Smooth muscle cell of the brain vasculature (primary cell): ENCODE data around the gene PCGF1.
"Not testable (repeated sequence)": the region's sequence is repeated elsewhere in the genome, so short reads cannot be mapped to it uniquely, and the experiment has no call there.

Experiments used
- DNase-seq: peaks from one replicate; pipeline ENCODE4 v3.0.0-alpha.2; 2012; ENCODE audit warnings: low read depth, low spot score

PCGF1 gene

DNA sequence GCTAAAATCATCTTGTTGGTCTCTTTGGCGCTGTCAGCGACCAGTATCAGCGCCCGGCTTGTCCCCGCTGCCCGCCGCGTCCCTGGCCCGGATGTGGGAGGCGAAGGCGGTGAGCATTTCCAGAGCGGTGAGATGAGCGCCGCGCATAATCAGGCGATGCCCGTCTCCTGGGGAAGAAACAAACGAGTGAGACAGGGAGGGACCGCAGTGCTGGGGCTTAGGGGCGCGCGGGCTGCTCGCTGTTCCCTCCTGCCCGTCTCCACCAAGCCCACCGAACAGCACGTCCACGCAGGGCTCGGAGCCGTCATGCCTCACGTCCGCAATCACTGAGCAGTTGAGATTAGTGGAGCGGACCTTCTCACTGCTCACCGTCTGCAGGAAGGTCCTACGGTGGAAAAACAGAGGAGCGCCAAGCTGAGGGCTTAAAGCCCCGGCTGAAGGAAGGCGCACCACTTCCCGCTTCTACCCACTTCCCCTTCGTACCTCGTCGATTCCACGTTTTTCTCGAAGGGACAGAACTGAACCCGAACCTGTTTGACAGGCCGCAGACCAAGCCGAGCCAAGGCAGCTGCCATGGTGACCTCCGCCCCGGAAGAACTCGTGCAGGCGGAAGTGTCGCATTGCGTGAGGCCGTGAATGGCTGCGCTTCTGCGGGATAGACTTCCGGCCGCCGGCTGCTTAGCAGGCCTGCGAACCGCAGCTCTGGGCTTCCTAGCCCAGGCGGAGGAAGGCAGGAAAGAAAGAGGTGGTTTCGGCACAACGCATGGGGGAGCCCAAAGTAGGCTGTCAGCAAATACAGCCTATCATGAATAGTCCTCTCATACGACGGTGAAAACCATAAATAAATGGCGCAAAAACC is 35.2 kb downstream of the PCGF1 start, which contains the start of gene MRPL53:
TSS of gene MRPL53 (minus strand) at position 595 of the 859 bp plus-strand sequence. CDS start at position 575, 20 bp downstream.
- DNase-seq: peak; percentile 82

DNA sequence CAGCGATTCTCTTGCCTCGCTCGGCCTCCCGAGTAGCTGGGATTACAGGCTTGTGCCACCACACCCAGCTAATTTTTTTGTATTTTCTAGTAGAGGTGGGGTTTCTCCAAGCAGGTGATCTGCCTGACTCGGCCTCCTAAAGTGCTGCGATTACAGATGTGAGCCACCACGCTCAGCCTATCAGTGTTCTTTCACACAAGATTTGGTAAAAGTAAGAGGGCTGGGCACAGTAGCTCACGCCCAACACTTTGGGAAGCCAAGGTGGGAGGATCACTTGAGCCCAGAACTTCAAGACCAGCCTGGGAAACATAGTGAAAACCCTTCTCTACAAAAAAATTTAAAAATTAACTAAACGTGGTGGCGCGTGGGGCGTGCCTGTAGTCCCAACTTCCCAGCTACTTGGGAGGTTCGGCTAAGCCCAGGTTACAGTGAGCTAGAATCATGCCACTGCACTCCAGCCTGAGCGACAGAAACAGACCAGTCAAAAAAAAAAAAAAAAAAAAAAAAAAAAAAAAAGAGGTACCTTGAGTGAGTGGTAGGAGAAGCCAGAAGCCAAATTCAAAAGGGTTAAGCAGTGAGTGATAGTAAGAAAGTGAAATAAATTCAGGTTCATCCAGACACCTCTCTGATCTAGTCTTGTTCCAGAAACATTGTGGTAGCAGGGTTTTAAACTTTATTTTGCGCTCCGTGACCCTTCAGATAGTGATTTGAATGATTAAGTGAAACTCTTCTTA is 36.0 kb downstream of the PCGF1 start:
- no peak for DNase-seq

GRCh38 chr2:74470742-74471141 is 36.8 kb downstream of the PCGF1 start:
- not testable (repeated sequence) for DNase-seq

- no peak for DNase-seq
Measured at GRCh38 chr2:74464406-74464805, 43.1 kb downstream of the PCGF1 start.

DNA sequence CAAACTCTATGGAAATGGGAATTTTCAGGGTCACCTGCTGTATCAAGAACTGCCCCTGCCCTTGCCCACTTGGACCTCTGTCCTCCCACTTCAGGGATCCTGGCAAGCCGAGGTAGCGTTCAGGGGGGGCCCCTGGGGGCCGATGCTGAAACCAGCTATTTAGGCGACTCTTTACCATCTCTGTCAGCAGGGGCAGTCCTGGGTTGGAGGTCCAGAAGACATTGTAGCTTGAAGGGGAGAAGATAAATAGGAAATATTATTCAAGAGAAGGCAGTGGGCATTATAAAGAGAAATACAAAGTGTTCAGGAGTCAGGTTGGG is 44.7 kb downstream of the PCGF1 start:
- no peak for DNase-seq

DNA sequence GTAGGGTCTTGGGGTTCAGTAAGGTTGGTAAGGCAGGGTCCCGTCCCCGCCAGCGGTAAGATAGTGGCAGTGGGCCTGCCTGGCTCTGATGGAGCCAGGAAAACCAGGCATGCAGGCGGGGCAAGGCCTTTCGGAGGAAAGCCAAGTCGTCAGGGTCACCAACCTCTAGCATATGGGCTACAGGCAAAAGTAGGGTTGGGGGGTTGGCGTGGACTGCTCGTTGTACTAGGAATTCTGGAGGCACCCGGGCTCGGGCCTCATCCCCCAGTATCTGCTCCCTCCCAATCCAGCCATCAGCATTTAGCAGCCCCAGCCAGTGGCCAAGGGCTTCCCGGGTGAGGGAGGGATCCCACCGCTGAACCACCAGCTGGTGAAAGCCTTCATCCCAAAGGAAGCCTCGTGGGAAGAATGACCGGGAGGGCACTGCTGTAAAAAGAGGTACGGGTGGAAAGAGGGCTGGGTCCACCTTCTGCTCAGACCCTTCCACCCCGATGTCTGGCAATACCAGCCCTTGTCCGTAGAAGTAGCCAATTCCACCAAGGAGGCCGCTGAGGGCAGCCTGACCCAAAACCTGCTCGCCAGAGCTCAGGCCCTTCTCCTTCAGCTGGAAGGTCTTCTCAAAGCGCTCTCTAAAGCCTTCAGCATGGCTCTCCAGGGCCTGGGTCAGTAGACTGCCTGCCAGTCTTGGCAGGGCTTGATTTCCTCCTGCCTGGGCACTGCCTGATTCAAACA is 45.3 kb downstream of the PCGF1 start:
- DNase-seq: no peak

DNA sequence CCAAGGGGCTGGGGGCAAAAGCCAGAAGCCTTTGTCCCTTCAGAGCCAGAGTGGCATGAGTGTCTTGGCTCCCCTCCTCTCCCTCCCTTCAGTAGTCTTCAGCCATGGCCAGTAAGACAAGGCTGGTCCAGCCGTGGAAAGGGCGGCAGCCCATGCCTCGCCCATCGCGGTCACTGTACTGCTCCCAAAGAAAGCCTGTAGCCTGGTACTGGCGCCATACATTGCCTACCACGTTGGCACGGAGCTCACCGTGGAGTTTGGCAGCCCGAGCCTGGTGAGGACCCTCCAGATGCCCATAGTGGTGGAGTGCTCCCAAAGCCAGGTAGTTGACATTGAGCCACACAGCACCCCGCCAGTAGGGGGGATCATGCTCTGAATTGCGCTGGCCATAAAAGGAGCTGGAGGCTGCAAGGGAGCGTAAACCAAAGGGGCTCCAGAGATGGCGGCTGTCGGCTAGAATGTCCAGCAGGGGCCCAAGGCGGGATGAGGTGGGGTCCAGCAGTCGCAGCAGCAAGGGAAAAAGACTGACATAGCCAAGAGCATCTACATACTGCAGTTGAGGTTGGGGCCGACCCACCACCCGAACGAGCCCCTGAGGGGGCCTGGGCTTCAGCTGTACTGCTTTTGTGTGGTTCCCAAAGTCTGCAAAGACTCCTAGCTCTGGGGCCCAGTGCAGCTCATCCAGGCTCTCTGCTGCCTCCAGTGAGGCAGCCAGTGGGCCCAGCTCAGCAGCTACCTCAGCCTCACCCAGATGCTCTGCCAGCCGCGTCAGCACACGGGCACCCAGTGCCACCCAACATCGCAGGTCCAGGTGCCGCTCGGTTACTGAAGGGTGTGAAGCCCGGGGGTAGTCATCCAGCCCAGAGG is 46.1 kb downstream of the PCGF1 start:
- no peak for DNase-seq

DNA sequence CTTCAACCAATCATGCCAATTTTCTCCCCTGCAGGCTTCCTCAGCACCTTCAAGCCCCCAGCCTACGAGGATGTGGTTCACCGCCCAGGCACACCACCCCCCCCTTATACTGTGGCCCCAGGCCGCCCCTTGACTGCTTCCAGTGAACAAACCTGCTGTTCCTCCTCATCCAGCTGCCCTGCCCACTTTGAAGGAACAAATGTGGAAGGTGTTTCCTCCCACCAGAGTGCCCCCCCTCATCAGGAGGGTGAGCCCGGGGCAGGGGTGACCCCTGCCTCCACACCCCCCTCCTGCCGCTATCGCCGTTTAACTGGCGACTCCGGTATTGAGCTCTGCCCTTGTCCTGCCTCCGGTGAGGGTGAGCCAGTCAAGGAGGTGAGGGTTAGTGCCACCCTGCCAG is 47.3 kb downstream of the PCGF1 start:
- DNase-seq: not testable (repeated sequence)

- DNase-seq: not testable (repeated sequence)
Measured at GRCh38 chr2:74459503-74460118, 47.9 kb downstream of the PCGF1 start.

DNA sequence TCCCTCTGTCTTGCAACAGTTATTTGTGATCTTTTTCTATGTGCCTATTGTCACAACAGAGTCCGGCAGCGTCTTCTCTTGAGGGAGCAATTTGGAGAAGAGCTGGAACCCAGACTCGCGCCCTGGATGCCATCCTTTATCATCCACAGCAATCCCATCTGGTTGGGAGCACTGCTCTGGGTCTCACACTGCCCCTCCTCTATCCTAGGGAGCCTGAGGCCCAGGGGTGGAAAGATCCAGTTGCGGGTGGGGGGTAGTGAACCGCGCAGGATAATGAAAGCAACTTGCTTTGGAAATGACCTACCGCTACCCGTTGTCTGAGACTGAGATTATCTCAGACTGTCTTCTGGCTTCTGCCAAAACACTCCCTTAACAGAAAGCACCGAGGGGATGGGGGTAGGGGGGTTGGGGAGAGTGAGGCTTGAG is 48.5 kb downstream of the PCGF1 start:
- no peak for DNase-seq

- DNase-seq: peak; percentile 100
Measured at GRCh38 chr2:74458132-74458937, 49.2 kb downstream of the PCGF1 start, which contains the start of gene WBP1. Gene WBP1, plus strand, starts transcription at chr2:74458438. Its CDS starts 165 bp downstream, at chr2:74458603.

DNA sequence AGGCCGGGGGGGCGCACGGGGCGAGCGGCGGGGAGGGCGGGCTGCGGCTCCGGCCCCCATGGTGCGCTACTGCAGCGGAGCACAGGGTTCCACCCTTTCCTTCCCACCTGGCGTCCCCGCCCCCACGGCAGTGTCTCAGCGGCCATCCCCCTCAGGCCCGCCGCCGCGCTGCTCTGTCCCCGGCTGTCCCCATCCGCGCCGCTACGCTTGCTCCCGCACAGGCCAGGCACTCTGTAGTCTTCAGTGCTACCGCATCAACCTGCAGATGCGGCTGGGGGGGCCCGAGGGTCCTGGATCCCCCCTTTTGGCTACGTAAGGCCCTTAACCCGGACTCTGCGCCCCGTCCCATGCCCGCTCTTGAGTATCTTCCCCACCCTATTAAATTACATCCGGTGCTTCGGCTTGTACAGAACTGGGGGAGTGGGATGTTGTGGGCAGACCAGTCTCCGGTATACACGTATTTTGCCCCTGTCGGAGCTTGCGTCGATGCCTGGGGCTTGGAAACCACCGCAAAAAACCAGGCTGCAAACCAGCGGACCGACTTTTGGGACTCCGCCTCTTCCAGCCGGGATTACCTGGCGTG is 49.9 kb downstream of the PCGF1 start:
- no peak for DNase-seq

GRCh38 chr2:74457129-74457548 is 50.4 kb downstream of the PCGF1 start:
- no peak for DNase-seq
